ENCODE measurements around the gene ANKRD11.
A peak's percentile ranks its signal among the peaks of the same experiment; 100 is the strongest.

Gene ANKRD11

GRCh38 chr16:89506113-89506504 is 15.7 kb upstream of the ANKRD11 start:
- no peak for DNase-seq

GRCh38 chr16:89505204-89506112 is 15.1 kb upstream of the ANKRD11 start:
- DNase-seq, result peak; percentile 98

DNA sequence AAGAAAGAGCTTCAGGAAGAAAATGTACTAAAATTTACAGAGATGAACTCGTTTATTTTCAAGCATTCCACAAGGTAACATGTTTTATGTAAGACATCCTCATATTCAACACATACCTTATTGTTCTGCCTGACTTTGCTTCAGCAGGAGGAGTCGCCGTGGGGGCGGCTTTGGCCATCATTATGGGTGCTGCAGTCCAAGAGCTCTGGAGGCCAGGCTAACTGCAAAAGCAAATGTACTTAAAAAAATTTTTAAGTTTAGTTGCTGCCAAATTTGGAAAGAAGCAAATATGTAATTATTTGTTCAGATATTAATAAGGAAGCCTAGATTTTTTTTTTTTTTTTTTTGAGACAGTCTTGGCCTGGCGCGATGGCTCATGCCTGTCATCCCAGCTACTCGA is 13.7 kb upstream of the ANKRD11 start:
- DNase-seq, result no peak

DNA sequence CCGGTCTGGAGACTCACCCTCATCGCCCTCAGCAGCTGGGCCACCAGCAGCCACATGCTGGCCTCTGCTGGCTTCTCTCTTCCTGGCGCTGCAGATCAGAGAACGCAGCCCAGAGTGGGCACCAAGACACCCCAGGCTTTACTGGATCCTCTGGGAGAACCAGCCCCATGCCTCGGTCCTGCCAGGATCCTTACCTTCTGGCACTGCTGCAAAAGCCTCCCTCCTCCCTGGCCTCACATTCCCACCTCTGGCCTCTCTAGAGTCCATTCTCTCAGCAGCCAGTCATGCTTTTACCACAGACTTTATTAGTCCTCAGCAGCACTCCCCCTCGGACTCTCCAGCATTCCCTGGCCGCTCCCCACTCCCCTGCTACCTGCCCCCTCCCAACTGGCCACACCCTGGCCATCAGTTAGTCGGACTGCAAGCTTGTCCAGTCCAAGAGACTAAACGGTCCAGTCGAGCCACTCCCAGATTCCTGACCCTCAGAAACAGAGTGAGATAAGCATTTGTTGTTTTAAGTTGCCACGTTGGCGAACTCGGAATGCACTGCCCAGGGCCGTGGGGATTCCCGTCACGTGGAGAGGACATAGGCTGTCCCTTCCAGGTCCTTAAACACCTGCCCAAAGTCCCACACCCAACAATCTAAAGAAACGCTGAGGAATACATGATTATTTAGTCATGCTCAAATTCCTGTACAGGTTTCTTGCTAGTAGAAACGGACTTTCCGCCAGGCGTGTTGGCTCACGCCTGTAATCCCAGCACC is 11.9 kb upstream of the ANKRD11 start:
- no peak for DNase-seq

GRCh38 chr16:89499767-89500166 is 9.4 kb upstream of the ANKRD11 start:
- DNase-seq, result no peak

GRCh38 chr16:89498839-89499238 is 8.5 kb upstream of the ANKRD11 start:
- no peak for DNase-seq

DNA sequence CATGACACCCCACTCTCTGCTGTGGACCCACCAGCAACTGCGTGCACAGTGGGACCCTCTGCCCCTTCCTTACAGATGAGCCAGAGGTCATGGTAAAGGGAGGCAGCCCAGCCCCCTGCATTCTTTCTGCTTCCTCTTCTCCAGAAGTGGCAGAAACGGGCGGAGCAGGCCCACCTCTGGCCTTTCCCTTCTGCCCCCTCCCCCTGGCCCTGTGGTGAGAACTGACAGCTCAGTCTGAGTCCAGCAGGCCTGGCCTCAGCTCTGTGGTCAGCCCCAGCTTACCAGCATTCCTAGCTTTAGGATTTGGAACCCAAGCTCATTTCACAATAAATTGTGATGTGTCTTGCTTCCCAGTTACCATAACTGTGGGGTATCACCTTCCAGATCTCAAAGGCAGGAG is 4.8 kb upstream of the ANKRD11 start:
- no peak for DNase-seq

DNA sequence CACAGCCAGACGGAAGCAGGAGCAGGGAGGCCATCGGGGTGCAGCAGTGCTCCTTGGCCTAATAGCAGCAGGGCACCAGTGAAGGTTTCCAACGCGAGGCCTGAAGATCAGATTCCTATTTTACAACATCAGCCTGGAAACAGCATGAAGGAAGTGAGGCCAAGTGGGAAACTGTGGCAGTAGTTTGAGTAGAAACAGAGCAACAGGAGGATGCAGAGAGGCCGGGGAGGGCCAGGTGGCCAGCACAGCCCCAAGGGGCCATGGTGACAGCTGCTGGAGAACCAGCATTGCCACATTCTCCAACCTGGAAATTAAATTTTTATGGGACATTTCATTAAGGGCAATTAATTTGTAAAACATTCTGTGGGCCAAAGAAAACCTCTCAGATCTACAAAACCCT is 3.4 kb upstream of the ANKRD11 start:
- no peak for DNase-seq

- no peak for DNase-seq
Measured at GRCh38 chr16:89491974-89492687, 1.8 kb upstream of the ANKRD11 start.

DNA sequence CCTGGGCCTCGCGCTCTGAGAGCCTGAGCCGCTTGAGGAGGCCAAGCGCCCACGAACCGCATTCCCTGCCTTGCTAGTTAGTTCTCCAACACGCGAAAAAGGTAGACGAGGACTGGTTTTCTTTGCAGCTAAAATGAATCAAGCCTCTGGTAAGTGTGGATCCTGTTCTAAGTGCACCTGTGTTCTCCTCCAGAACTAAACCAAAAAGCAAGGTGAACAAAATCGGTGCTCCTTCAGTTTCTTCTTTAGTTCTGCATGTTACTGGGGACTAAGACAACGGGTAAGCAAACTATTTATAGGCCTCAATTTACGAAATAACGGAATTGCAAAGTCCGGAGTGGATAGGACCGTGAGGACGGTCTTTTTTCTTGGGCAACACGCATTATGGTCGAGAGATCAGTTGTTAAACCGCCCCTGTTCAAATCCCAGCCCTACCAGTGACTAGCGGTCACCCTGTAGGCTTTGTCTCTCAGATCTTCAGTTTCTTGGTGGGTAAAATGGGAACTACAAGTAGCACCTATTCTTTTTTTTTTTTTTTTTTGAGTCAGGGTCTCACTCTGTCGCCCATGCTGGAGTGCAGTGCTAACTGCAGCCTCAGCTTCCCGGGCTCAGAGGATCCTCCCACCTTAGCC is 993 bp upstream of the ANKRD11 start:
- DNase-seq, result peak; percentile 77

GRCh38 chr16:89489898-89490438 is 393 bp downstream of the ANKRD11 start:
- DNase-seq, result no peak

- peak; percentile 95 for DNase-seq
Measured at GRCh38 chr16:89489040-89489897, 1.1 kb downstream of the ANKRD11 start.

DNA sequence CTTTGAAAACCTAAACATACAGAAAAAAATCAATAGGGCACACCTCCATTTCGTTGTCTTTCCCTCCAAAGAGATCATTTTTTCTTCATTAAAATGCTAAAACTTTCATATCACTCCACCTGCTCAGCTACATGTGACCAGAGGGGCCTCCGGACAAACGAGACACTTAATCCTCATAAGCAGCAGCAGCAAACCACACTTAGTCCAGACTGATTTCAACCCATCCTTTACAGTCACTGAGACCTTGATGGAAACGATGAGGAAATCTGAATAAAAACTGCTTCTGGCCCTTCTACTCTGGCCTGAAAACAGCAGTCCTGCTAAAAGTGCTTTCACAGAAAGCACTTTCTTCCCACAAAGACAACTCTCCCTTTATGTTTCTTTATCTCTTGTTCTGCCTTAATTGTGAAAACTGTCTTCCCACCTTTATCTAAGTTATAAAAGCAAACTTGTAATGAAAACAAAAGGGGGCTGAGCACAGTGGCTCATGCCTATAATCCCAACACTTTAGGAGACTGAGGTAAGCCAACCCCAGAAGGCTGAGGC is 4.6 kb downstream of the ANKRD11 start:
- no peak for DNase-seq

GRCh38 chr16:89484923-89485679 is 5.3 kb downstream of the ANKRD11 start:
- DNase-seq, result peak; percentile 59

GRCh38 chr16:89484041-89484501 is 6.3 kb downstream of the ANKRD11 start:
- DNase-seq, result peak; percentile 59

GRCh38 chr16:89482817-89483205 is 7.5 kb downstream of the ANKRD11 start:
- no peak for DNase-seq

DNA sequence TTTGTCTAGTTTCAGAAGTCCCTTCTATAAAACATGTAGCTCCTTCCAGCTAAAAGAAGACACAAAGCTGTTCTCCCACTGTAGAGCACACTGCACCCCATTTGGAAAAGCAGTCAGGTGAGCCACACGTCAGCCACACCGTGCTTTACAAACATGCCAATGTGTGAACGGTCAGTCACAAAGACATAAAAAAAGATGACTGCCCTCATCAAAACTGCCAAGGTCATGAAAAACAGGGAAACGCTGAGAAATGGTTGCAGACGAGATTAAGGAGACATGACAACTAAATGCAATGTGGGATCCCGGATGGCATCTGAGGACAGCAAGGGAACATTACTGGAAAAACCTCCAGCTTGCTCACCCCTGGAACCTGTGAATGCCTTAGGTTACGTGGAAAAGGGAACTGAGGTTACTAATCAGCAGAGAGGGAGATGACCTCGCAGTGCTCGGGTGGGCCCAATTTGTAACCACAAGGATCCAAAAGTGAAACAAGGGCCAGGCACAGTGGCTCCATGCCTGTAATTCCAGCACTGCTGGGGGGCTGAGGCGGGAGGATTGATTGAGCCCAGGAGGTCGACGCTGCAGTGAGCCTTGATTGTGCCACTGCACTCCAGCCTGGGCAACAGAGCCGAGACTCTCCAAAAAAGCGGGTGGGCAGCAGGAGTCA is 8.1 kb downstream of the ANKRD11 start:
- peak; percentile 59 for DNase-seq

DNA sequence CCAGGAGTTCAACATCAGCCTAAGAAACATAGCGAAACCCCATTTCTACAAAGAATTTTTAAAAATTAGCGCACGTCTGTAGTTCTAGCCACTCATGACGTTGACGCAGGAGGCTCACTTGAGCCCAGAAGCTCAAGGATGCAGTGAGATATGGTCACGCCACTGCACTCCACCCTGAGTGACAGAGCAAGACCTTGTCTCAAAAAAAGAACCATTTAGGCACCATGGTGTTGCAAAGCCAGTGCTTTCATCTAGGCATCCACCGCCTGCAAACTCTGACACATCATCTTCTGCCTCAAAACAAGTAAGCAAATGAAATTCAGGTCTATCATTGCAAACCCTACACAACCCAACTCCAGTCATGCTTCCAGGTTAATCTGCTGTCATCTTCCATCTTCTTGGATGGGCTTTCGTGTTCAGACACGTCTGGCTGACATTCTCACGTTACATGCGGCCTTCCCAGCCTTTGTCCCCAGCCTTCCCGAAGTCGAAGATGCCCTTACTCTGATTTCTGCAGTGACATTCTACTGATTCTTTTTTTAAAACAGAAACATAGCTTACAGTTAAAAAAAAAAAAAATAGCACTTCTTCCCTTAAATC is 8.9 kb downstream of the ANKRD11 start:
- no peak for DNase-seq

- peak; percentile 74 for DNase-seq
Measured at GRCh38 chr16:89478576-89479221, 11.7 kb downstream of the ANKRD11 start.
